Ovary (tissue), 9 donors: Measurements from ENCODE around the gene KYAT1. TPM values are rescaled to one million over a fixed set of nuclear protein-coding genes. Genes with fewer than 3 reads are reported as not detected.
"Not testable (repeated sequence)": the region's sequence is repeated elsewhere in the genome, so short reads cannot be mapped to it uniquely, and the experiment has no call there.

Source experiments
- DNase-seq, 5 donors: peaks; one replicate each; pipeline ENCODE4 v3.0.0-alpha.2; 2019 to 2020
- H3K27ac ChIP-seq, 2 donors: fragments of 200-600 bp; one replicate each; pipeline versions ENCODE4 v1.5.1 to v1.8.0; 2019 to 2022
- H3K27me3 ChIP-seq: fragments of 200-600 bp; one replicate; pipeline ENCODE4 v1.8.0; 2022
- H3K36me3 ChIP-seq: fragments of 200-600 bp; sonication (generic); one replicate; pipeline ENCODE4 v1.5.1; 2019
- H3K4me1 ChIP-seq: one replicate; pipeline ENCODE4 v1.8.1; 2013; ENCODE audit warnings: mild to moderate bottlenecking, moderate library complexity; ENCODE audit not compliant: insufficient read depth
- H3K4me3 ChIP-seq: fragments of 200-600 bp; sonication (generic); one replicate; pipeline ENCODE4 v1.5.1; 2017
- H3K9me3 ChIP-seq, 2 donors: fragments of 200-600 bp in 1 of 2; sonication (generic) in 1 of 2; one replicate each; pipeline versions ENCODE4 v1.5.1 to v1.8.1; 2013 to 2019; ENCODE audit warnings: mild to moderate bottlenecking in 1 of 2, moderate library complexity in 1 of 2
- CTCF ChIP-seq, 3 donors: fragments of 450-650 bp in 2 of 3; fragments of 200-600 bp in 1 of 3; IDR thresholded peaks; one replicate each; pipeline versions ENCODE4 v1.5.1 to v1.8.0; 2016 to 2022; ENCODE audit warnings: antibody characterized with exemption in 3 of 3, mild to moderate bottlenecking in 1 of 3
- EP300 ChIP-seq: sonication (generic); formaldehyde crosslinking; IDR thresholded peaks from one replicate; pipeline ENCODE4 v1.6.1; 2017; ENCODE audit warnings: antibody characterized with exemption
- POLR2A ChIP-seq: fragments of 450-650 bp; IDR thresholded peaks from one replicate; pipeline ENCODE4 v1.6.1; 2017; ENCODE audit warnings: antibody characterized with exemption, mild to moderate bottlenecking, moderate library complexity
- WGBS, 3 donors: extraction: QIAGEN DNeasy Blood & Tissue Kit in 1 of 3; methylation state at CpG; one replicate each; pipeline versions ENCODE4 v1.1.5 to v1.1.7; 2013 to 2017; 5-methylcytosine and 5-hydroxymethylcytosine counted together
- intact Hi-C, 4 donors: fragments of 100-400 bp; cut with DNase I; formaldehyde crosslinking; loops; one replicate each; pipeline versions ENCODE4 v1.11.0 to v1.15.1; 2022 to 2023
- polyA plus RNA-seq, 2 donors: library from polyadenylated mRNA; stranded (reverse); fragments of 200-250 nt in 1 of 2; fragments of 350-450 nt in 1 of 2; fragmentation: Illumina TruSeq in 1 of 2; extraction: RNeasy Lipid Tissue Mini Kit (QIAGEN cat#74804) in 1 of 2; gene quantifications; one replicate each; pipeline ENCODE4 v1.2.3, GENCODE V29; 2013 to 2014
- total RNA-seq, 7 donors: library from RNA; depleted of rRNA in 2 of 7; stranded (reverse); fragments of >200 nt in 2 of 7; fragmentation: NEBNext Ultra II Directional in 3 of 7; extraction: Animal tissue kit (Norgen Biotek cat#: 25700) in 3 of 7; gene quantifications; one replicate each; pipeline versions ENCODE4 v1.1.0 to v1.2.4, GENCODE V29; 2016 to 2023
- donor health status: DM: no; HTN: no; CAD: no; lungs with moderate emphysema.
- donor health status: DM: no; HTN: no; CAD: no.
- donor health status: Bipolar disorder and iron deficiency.
- donor health status: DM: yes; HTN: yes; CAD: no.
- donor health status: DM: no; HTN: no; CAD: no.
- donor health status: DM: yes; HTN: yes; CAD: no.

Gene KYAT1
- total and polyA plus RNA-seq, 9 donors = 4.2 to 10.2 (median 5.8) TPM

- DNase-seq = peak in 1 of 5 donors; percentile 32
Observed at GRCh38 chr9:128851779-128852600, 29.8 kb downstream of the KYAT1 start.

GRCh38 chr9:128851024-128851423, 30.7 kb downstream of the KYAT1 start:
- DNase-seq, H3K36me3 ChIP-seq, intact Hi-C loops, H3K4me1 ChIP-seq, H3K27me3 ChIP-seq, H3K27ac ChIP-seq, H3K9me3 ChIP-seq, H3K4me3 ChIP-seq: not testable (repeated sequence)
- WGBS, 3 donors = 84 to 95% (median 90%) methylated on average over 10 of the region's 10 CpGs

More at GRCh38 chr9:128851779-128852600, 29.8 kb downstream of the KYAT1 start:
- H3K4me1 ChIP-seq, H3K36me3 ChIP-seq, intact Hi-C loops, H3K9me3 ChIP-seq, H3K4me3 ChIP-seq, H3K27ac ChIP-seq, H3K27me3 ChIP-seq: not testable (repeated sequence)
- peak in 2 of 3 donors; percentile 46 to 52 for TF ChIP-seq CTCF (IDR thresholded peaks at IDR 0.05)
- WGBS, 3 donors = 66 to 74% (median 69%) methylated on average over 10 of the region's 10 CpGs

GRCh38 chr9:128847803-128848202, 33.9 kb downstream of the KYAT1 start:
- Histone ChIP-seq H3K4me1 (no peaks in the 10 kb centered on the region), H3K9me3 (no peaks in the 10 kb centered on the region), H3K27ac (no peak overlapping the region), H3K27me3 (no peaks in the 10 kb centered on the region), H3K36me3 (no peaks in the 10 kb centered on the region), H3K4me3 (no peak overlapping the region)
- intact Hi-C loops = no loop called here
- no peak for DNase-seq
- WGBS, 3 donors = 97 to 100% (median 98%) methylated on average over 1 of the region's 1 CpG
- no peak for TF ChIP-seq POLR2A
- no peak for TF ChIP-seq EP300
- no peak for TF ChIP-seq CTCF (IDR thresholded peaks at IDR 0.05)

GRCh38 chr9:128846680-128847030, 35.1 kb downstream of the KYAT1 start:
- H3K27me3 ChIP-seq = no peaks in the 10 kb centered on the region
- intact Hi-C loops = no loop called here
- WGBS, 3 donors = 96 to 98% (median 98%) methylated on average over 3 of the region's 3 CpGs
- no peak for TF ChIP-seq POLR2A
- no peak for TF ChIP-seq CTCF (IDR thresholded peaks at IDR 0.05)
- no peak for TF ChIP-seq EP300
- DNase-seq = no peak
- H3K4me1 ChIP-seq = no peaks in the 10 kb centered on the region
- no peak overlapping the region for H3K27ac ChIP-seq
- H3K4me3 ChIP-seq = no peak overlapping the region
- H3K36me3 ChIP-seq = no peaks in the 10 kb centered on the region
- no peaks in the 10 kb centered on the region for H3K9me3 ChIP-seq

- intact Hi-C loops = no loop called here
- Histone ChIP-seq H3K4me3 (no peak overlapping the region), H3K36me3 (no peaks in the 10 kb centered on the region), H3K27me3 (no peaks in the 10 kb centered on the region), H3K4me1 (no peaks in the 10 kb centered on the region), H3K27ac (no peak overlapping the region), H3K9me3 (no peaks in the 10 kb centered on the region)
- WGBS, 3 donors = 65 to 75% (median 68%) methylated on average over 13 of the region's 13 CpGs
- no peak for DNase-seq
- TF ChIP-seq POLR2A (no peak), EP300 (no peak), CTCF (IDR thresholded peaks at IDR 0.05) (no peak)
Observed at GRCh38 chr9:128845186-128845931, 36.4 kb downstream of the KYAT1 start.

- H3K27ac ChIP-seq, intact Hi-C loops, DNase-seq, H3K4me3 ChIP-seq, H3K36me3 ChIP-seq, H3K9me3 ChIP-seq, H3K27me3 ChIP-seq, H3K4me1 ChIP-seq: not testable (repeated sequence)
- 94 to 97% (median 97%) methylated on average over 7 of the region's 7 CpGs for WGBS, 3 donors
Observed at GRCh38 chr9:128843171-128843570, 38.6 kb downstream of the KYAT1 start.
